GM13976 (cell line): ENCODE data around the gene TNP2.

Experiments used
- DNase-seq: peaks from one replicate; pipeline ENCODE4 v3.0.0; 2012; ENCODE audit warnings: low spot score
- CTCF ChIP-seq: IDR thresholded peaks from 2 replicates; pipeline ENCODE4 v1.5.1; 2012; ENCODE audit warnings: borderline replicate concordance, mild to moderate bottlenecking; ENCODE audit not compliant: insufficient read depth; ENCODE audit errors: extremely low read depth, missing control alignments, control extremely low read depth
- in situ Hi-C: fragments of 300-500 bp; cut with MboI; formaldehyde crosslinking; loops from one replicate; pipeline ENCODE4 v1.12.0; 2022; ENCODE audit warnings: low sequenced_read_pairs, mixed read lengths, inconsistent platforms; ENCODE audit not compliant: unreplicated experiment

The TNP2 gene

DNA sequence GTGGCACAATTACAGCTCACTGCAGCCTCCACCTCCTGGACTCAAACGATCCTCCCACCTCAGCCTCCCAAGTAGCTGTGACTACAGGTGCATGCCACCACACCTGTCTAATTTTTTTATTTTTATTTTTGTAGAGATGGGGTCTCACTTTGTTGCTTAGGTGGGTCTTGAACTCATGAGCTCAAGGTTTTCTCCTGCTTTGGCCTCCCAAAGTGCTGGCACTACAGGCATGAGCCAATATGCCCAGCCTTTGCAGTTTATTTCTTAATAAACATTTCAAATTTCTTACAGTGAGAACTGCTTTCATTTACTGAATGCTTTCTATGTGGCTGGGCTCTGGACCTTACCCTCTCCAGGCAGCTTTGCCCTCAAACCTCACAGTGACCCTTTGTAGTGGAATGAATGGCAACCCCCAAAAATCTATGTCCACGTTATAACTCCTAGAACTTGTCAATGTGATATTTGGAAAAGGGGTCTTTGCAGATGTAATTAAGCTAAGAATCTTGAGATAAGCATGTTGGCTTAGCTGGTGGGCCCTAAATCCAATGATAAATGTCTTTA lies 1.6 kb upstream of the TNP2 start:
- in situ Hi-C loops = no loop called here
- no peak for DNase-seq
- no peak for TF ChIP-seq CTCF

- TF ChIP-seq CTCF = no peak
- in situ Hi-C loops = no loop called here
- no peak for DNase-seq
Observed at GRCh38 chr16:11265124-11265523, 4.0 kb downstream of the TNP2 start.

- in situ Hi-C loops = no loop called here
- peak; percentile 54 for DNase-seq
- TF ChIP-seq CTCF = no peak
Observed at GRCh38 chr16:11264155-11264832, 4.8 kb downstream of the TNP2 start.

DNA sequence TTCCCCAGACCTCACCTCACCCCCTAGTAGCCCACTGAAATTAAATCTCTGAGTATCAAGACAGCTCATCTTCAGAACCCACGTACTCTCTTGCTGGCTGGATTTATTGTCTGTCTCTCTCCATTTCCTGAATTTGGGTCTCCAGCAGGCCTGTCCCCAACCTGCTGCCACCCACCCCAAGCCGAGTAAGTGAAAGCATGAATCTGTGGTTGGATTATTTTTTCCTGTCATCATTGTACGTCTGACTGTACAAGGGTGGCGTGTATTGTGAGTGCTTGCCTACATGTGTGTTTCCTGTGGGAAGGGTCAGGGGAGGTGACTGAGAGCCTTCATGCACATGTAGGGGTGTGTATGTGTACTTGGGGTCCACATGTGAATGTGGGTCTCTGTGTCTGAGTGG lies 5.4 kb downstream of the TNP2 start:
- DNase-seq = no peak
- in situ Hi-C loops = no loop called here
- no peak for TF ChIP-seq CTCF

GRCh38 chr16:11262915-11263314 lies 6.2 kb downstream of the TNP2 start:
- DNase-seq = no peak
- in situ Hi-C loops = no loop called here
- TF ChIP-seq CTCF = no peak

DNA sequence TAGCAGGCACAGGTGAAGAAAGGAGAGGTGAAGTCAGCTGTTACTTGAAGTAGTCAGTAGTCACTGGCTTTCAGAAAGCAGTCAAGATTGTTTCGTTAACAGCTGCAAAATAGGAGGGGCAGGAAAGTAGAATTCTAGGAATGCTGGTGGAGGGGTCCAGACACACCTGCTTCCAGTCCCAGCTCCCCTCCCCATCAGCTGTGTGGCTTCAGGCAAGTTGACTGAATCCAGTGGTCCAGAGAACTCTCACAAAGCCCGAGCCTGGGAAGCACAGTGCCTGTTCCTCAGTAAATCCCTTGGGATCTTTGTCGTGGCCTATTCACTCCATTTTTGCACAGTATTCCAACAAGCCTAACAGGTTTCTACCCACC lies 8.5 kb downstream of the TNP2 start:
- DNase-seq = no peak
- in situ Hi-C loops = no loop called here
- no peak for TF ChIP-seq CTCF
